Astrocyte (in vitro differentiated cells and primary cell): ENCODE data around the gene PATJ.

Experiments
- CTCF ChIP-seq: IDR thresholded peaks from 2 replicates; pipeline ENCODE4 v1.5.1; 2011; ENCODE audit warnings: low read depth, mild to moderate bottlenecking, inconsistent platforms, low read length, moderate library complexity; ENCODE audit not compliant: insufficient read depth
- EZH2 ChIP-seq: IDR thresholded peaks from 2 replicates; pipeline ENCODE4 v1.6.1; 2012; ENCODE audit warnings: mild to moderate bottlenecking, low read length, inconsistent platforms; ENCODE audit not compliant: insufficient read depth

- TF ChIP-seq CTCF: no peak
- no peak for TF ChIP-seq EZH2
Observed at GRCh38 chr1:62038594-62039284, 296.5 kb downstream of the PATJ start.
